DMS114 treated with DMSO at 0.1 percent for 48 hours (cell line): Measurements from ENCODE around the gene SPOCK3.
"Not testable (repeated sequence)": the region's sequence is repeated elsewhere in the genome, so short reads cannot be mapped to it uniquely, and the experiment has no call there.

Experiments
- DNase-seq: peaks from one replicate; lab custom pipeline; 2025; ENCODE audit not compliant: unreplicated experiment; lab: John Stamatoyannopoulos, UW

Gene SPOCK3

DNA sequence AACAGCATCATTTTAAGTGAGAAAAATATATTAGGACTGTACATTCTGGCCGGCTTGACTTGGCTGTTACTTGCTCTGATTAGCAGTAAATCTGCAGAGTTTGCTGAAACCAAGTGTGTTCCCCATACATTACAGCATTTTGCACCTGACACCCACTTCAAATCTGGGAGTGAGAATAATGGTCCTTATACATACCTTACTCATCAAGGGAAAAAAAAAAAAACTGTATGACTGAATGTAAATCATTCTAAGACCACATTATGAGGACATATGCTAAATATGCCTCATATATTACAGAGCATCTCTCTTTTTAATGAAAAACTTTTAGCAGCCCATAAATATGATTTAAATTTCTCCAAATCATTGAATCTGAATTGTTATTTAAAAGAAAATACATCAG is 406.7 kb downstream of the SPOCK3 start:
- no peak for DNase-seq

DNA sequence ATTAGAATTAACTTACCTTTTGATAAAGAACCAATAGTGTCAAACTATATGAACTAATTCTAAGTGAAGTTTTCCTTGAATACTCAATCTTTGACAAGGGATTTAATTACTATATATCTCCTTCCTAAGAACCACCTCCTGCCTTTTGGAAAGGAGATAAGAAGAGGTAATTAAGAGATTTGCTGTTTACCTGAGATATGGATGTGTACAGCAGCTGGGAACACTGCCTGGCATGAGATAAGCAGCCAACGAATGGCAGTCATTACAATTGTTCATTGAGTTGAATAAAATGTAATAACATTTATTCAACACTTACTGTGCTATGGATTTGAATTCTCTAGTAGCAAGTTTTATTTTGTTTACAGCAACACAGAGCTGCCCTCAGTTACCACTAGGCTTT is 407.1 kb downstream of the SPOCK3 start:
- no peak for DNase-seq

DNA sequence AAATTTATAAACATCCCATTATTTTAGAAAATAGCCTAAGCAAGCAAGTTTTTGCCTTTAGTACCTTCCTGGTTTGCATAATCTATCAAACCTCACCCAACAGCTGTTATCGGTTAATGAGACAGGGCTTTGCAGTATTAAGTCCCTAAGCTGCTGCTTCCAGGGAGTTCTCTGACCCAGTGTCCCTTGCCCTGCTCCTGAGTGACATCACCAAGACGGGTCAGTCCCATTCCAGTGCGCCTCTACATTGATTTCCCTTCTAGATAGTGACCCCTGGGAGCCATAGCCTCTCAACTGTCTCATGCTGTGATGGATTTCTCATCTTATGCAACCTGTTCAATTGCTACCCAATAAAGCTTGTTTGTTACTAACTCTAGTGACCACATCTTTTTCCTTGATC is 410.4 kb downstream of the SPOCK3 start:
- no peak for DNase-seq

DNA sequence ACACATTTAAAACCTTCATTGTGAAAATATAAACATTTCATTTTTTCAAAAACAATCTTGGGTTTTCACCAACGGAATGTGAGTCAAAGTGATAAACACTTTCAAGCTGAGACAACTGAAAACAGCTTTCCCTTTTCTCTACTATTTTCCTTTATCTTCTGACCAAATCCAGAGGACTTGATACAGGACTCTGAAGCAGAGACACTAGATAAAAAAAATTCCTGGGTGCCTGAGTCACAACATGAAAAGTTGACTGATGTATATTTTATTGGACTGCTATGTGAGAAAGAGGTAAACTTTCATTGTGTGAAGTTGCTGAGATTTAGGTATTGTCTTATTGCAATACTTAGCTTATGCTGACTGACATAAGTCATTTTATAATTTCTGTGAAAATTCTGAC is 411.2 kb downstream of the SPOCK3 start:
- no peak for DNase-seq

DNA sequence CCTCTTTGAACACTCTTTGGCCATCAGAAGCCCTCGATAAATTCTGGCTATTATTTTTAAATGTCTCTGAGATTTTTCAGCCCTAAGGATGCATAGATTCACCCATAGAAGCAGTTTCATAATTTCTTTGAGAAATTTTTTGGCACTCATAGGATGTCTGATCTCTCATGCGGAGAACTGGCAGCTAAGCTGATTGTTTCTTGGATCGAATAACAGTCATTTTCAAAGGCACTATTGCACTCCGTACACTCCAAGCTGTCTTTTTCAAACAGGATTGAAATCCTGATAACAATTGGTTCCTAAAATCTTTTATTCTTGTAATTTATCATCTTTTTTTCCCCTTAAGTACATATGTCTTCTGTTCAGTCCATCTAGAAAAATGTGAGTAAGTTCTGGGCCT is 411.9 kb downstream of the SPOCK3 start:
- DNase-seq: no peak

DNA sequence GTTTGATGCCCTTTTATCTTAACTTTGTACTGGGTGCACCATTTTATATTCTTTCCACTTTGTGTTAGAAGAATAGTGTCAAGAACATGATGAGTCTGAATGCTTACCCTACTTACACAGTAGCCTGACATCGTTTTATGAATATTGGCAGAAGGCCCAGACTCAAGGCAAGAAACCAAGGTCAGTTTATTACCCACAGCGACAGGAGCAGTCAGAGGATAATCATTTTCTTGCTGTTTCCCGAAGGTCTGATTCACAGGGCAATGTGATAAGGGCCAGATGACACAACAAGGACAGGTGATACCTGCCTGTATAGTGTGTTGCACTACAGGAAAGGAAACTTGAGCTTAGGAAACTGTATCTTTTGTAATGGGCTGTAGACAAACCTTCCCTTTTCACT is 417.4 kb downstream of the SPOCK3 start:
- no peak for DNase-seq

DNA sequence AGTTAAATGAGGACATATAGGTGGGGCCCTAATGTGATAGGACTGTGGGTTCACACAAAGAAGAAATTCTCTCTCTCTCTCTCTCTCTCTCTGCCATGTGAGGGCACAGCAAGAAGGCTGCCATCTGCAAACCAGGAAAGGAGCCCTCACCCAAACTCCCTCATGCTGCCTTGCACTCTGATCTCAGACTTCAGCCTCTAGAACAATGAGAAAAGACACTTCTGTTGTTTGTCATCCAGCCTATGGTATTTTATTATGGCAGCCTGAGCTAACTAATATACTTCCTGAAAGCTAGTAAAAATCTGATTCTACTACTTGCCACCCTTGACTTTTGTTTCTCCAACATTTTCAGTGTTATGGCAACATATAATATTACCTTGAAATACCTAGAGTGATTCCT is 425.9 kb downstream of the SPOCK3 start:
- no peak for DNase-seq

DNA sequence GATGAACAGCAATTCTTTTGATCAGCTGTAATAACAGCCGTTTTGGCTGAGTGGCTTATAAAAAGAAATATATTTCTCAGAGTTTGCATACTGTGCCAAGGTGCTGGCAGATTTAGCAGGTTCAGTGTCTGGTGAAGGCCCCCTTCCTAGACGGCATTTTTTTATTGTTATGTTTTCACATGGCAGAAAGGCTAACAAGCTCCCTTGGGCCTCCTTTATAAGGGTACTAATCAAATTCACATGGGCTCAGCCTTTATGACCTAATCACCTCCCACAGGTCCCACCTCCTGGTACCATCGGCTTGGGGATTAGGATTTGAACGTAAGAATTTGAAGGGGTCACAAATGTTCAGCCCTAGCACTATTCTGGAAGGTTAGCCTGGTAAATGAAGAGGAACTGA is 431.9 kb downstream of the SPOCK3 start:
- DNase-seq: no peak

DNA sequence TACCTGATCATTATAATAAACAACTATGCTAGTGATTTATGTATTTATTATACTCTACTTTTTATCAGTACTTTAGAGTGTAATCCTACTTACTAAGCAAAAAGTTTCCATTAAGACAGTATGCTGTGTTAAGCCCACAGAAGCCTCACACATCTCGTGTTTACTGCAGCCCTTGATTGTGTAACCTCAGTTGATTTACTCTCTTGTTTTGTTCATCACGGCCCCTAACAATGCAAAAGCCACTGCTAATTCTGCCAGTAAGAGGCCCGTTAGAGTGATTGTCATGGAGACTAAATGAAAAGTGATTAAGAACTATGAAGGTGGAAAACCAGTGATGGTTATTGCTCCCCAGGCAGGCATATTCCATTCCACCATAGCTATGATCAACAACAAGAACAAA is 436.2 kb downstream of the SPOCK3 start:
- DNase-seq: no peak

DNA sequence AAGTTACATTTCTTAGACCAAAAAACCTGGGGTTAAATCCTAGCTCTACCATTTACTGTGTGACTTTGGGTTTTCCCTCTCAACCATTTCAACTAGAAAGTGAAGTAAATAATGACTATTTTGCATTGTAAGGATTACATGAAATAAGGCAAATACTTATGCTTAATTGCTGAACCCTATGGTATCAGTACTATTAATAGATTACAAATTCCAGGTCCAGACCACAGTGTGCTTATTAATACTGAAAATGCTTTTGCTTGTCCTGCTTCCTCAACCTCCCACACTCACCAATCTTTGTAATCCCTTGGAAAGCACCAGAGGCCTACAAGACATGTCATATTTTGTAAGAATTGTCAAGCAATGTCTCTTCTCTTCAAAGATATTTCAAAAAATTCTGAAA is 456.5 kb downstream of the SPOCK3 start:
- DNase-seq: no peak

DNA sequence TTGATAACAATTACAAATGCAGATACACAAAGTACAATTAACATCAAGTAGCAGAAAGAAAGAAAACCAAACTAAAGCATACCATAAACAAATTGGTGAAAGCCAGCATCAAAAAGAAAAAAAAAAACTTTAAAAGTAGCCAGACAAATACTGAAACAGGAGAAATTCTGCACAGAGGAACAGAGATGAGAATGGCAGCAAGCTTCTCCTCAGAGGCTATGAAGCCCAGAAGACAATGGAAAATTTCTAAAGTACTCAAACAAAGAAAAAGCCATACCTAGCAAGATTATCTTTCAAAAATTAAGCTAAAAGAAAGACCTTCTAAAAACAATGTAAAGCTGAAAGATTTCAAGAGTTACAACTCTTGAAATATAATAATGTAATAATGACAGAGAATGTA is 471.3 kb downstream of the SPOCK3 start:
- no peak for DNase-seq

DNA sequence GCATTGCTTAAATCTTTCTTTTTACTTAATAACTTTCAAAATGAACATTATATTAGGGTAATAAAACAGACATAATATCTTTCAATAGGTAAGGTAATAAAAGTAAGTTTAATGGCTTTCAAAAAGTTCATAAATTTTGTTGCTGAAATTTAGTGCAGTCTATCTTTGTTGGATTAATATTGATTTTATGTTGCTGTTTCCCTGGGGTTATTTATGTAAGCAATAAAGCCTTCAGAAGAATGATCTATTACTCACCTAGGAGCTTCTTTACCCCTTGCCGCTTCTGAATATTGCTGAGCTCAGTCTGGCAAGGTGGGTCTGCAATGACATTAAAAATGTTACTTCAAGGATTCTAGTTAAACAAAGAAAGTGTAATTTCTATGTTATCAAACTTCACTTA is 492.6 kb downstream of the SPOCK3 start:
- no peak for DNase-seq

DNA sequence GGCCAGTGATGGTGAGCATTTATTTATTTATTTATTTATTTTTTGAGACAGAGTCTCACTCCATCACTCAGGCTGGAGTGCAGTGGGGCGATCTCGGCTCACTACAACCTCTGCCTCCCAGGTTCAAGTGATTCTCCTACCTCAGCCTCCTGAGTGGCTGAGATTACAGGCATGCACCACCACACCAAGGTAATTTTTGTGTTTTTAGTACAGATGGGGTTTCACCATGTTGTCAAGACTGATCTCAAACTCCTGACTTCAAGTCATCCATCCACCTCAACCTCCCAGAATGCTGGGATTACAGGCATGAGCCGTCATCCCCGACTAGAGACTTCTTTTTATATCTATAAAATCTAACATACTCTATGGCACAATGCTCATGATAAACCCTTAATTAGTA is 495.1 kb downstream of the SPOCK3 start:
- DNase-seq: not testable (repeated sequence)

DNA sequence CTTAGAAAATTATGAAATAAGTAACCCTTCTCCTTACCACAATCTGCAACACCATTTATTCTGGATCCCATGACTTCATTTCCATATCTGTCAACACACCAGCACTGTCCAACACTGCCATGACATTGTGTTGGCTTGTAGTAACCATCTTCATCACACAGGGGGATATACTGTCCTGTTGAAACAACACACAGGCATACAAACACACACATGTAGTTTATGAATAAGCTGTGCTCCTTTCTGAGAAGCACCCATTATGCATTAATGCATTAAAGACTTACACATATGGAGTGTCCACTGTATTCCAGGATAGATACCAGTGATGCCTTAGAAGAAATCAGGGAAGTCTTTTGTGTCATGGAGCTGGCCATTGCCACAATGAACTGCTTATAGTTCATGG is 496.9 kb downstream of the SPOCK3 start:
- DNase-seq: no peak

DNA sequence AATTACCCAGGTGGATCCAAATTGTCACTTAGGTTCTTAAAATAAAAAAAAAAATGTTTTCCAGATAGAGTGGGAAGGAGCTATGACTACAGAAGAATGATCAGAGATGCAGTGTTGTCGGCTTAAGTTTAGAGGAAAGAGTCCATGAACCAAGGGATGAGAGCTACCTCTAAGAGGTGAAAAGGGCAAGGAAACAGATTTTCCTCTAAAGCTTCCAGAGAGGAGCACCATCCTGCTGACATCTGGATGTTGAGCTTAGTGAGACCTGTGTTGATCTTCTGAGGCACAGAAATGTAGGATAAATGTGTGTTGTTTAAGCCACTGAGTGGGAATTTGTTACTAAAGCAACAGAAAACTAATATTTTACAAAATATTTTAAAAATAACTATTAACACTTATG is 498.7 kb downstream of the SPOCK3 start:
- no peak for DNase-seq

DNA sequence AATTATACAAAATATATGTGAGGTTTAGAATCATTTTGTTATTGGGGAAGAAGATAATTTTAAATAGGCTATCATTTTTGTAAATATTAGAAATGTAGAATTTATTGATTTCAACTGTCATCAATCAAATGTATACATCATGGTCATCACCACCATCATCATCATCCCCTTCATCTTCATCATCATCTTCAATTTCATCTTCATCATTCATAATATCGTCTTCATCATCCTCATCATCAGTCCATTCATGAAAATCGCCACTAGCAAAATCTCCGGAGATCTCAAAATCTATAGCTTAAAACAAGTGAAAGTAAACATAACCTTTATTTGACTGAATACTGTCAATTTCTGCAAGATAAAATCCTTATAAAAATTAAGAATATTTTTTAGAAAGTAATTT is 499.5 kb downstream of the SPOCK3 start:
- no peak for DNase-seq

DNA sequence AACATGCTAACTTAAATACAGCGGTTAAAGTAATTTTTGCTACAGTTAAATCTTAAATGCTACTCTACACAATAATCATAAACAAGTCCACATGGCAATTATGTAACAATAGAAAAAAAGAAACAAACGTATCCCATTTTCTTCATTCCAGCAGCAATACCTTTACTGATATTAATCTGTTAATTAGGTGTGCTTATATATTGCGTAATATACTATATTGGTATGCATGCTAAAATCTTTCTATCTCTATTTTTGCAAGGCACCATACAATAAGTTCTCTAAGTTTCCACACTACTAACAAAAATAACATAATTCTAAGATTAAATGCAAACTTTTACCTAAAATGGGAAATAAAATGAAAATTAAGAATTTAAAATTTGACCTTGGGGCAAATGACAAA is 500.6 kb downstream of the SPOCK3 start:
- no peak for DNase-seq

DNA sequence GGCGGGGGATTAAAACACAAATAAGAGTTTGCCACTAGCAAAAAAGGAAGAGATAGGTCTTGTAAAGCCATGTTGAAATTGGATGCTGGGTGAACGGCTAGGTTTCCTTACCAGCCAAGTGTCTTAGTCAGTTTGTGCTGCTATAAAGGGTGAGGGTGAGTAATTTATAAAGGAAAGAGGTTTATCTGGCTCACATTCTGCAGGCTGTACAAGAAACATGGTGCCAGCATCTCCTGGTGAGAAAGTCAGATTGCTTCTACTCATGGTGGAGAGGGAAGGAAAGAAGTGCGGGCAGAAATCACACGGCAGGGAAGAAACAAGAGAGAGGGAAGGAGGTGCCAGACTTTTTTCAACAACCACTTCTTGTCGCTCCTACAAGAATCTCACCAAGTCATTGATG is 507.5 kb downstream of the SPOCK3 start:
- DNase-seq: no peak

DNA sequence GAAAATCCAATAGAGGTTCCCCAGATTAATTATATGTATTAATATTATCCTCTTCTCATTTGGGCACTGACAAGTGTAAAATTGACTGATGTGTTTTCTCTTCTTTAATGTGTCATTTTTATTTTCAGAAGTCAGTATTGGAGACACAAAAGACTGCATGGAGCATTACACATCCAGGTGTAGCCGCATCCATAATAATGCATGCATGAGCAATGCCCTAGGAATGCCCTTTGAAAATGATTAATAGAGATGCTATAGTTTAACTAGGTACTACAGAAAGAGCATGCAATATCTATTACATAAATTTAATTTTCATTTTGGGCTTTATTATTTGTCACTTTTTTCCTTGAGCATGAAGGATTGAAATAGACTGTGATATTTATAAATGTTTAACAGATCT is 509.9 kb downstream of the SPOCK3 start:
- DNase-seq: no peak

DNA sequence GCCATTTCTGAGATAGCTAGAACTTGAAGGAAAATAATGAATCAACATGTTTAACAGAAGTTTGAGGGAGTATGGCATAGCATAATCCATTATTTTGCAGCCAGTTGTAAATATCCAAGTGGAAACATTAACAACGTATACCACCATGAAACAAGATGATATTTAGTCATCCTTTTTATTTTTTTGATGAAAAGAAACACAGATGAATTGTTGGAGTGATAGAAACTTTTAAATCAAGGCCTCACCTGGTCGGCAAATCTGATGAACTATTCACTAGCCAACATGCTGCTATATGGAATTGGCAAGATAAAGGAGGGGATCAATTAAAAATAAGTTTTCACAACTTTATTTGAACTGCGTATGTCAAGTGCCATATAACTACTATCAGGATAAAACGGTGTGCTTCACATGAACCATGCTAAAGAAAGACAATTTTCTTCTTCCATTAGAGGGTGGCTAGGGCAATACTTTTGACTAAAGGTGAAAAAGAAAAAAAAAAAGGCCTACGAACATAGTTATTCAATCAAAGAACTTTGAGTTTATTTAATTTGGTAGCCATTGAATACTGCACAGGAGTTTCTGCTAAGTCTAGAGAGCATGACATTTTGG is 510.7 kb downstream of the SPOCK3 start:
- no peak for DNase-seq

DNA sequence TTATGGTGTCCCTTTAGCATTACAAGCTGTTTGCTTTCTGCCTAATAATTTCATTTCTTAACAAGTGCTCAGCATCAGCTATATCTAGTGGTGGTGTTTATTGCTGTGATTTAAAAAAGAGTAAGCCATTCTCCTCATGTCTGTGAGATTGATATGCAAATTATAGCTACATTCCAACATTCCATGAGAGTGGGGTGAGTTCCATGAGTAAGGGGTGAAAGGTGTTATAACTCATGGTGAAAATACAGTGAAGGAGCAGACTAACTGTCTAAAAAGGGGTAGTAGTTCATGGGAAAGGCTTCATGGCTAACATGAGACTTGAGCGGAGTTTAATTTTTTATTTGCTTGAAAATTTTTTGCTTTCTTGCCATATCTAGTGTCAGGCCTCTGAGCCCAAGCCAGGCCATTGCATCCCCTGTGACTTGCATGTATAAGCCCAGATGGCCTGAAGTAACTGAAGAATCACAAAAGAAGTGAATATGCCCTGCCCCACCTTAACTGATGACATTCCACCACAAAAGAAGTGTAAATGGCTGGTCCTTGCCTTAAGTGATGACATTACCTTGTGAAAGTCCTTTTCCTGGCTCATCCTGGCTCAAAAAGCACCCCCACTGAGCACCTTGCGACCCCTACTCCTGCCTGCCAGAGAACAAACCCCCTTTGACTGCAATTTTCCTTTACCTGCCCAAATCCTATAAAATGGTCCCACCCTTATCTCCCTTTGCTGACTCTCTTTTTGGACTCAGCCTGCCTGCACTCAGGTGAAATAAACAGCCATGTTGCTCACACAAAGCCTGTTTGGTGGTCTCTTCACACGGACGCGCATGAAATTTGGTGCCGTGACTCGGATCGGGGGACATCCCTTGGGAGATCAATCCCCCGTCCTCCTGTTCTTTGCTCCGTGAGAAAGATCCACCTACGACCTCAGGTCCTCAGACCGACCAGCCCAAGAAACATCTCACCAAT is 518.3 kb downstream of the SPOCK3 start:
- not testable (repeated sequence) for DNase-seq

DNA sequence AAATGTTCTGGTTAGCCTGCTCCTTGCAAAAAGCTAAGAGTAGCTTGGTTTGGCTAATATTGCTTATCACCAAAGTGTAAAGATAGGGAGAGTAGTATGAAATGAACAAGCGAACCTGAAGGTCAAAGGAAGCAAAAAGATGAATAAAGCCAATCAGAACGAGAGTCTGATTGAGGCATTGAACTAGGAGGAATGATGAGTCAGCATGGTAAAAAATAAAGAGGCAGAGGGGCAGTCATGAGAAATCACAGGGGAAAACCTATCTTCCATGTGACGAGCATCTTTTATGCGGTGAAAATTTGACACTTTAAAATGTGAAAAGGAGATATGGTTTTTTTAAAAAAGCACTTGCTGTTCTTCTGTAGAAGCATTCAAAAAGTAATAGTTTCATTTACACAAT is 533.7 kb downstream of the SPOCK3 start:
- DNase-seq: no peak

DNA sequence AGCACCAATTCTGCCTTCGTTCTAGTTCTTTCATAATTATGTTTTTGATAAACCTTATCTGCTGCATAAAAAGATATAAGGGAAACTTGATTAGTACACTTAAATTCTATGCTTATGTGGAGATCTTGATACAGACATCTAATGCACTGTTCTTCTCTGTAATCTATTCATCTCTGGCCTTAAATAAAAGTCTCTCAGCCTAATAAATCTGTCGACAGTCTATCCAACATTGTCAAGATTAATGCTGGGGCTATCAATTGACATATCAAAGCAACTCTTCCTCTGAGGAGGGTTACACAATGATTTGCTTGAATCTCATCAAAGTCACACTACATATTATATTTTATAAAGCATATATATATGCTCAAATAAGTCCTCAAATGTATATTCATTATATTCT is 545.5 kb downstream of the SPOCK3 start:
- no peak for DNase-seq
